Activated CD4-positive, CD25-positive, alpha-beta regulatory T cell (primary cell): ENCODE results near the gene RPS19BP1.

ENCODE experiments used
- DNase-seq, 4 experiments: peaks; one replicate each; lab custom pipeline; 2025; lab: John Stamatoyannopoulos, UW

The RPS19BP1 gene

DNA sequence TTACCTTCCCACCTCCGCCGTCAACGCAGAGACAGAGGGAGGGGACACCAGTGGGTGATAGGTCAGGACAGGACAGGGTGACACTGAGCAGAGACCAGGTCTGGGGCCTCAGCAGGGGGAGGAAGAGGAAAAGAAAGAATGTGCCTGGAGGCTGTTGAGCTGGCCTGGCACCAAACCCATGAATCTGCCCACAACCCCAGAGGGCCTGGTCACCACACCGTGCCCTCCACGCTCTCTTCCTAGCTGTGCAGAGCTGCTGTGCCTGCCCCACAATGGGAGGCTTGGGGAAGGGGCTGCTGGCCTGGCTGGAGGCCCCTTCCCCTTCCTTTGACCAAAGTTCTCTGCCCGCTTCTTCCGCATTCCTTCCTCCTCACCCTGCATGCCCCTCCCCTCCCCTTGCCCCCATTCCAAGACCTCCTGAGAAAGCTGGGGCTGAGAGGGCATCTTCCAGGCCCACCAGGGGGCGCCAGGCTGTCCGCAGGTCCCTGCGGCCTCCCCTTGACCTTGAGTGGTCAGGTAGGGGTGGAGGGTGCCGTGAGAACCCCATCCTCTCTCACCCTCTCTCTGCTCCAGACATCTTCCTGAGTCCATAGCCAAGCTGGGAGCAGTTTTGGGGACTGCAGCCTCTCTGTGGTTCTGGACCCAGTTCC is 27.0 kb upstream of the RPS19BP1 start:
- no peak for DNase-seq

GRCh38 chr22:39558950-39559349 is 26.4 kb upstream of the RPS19BP1 start:
- no peak for DNase-seq

DNA sequence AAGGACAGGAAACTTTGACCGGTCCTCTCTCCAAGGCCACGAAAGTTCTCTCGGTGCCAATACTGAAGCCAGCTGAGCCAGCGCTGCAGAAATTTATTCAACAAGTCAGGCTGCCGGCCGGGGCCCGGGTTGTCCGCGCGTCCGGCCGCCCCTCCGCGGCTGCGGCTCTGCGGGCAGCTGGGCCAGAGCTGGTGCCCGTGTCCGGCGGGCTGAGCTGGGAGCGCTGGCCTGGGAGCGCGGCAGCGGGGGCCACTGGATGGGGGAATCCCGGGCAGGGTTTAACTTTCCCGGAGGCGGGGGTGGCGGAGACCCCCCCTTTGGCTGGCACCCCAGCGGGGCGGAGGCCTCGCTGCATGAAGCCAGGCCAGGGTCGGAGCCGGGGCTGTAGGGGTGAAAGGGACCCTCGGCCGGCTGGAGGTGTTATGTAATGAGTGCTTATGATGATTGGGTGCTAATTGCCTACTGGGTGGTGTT is 25.7 kb upstream of the RPS19BP1 start:
- DNase-seq, result no peak

GRCh38 chr22:39556970-39557841 is 24.7 kb upstream of the RPS19BP1 start:
- DNase-seq, result no peak

DNA sequence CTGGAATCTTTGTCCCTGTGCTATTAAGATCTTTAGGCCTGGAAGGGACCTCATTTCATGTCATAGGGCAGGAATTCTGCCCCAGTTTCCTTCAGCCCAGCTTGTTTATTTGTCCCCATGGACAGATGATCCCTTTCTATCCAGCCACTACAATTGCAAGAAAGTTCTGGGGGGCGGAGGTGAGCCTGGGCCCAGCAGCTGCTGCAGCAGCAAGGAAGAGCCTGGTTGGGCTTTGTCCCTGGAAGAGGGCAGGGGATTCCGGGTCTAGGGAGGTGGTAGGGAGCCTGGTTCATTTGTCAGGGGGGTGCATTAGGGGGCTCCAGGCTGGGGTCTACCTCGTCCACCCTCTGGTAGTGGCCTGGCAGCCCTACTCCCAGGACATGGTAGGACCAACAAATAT is 21.6 kb upstream of the RPS19BP1 start:
- no peak for DNase-seq

DNA sequence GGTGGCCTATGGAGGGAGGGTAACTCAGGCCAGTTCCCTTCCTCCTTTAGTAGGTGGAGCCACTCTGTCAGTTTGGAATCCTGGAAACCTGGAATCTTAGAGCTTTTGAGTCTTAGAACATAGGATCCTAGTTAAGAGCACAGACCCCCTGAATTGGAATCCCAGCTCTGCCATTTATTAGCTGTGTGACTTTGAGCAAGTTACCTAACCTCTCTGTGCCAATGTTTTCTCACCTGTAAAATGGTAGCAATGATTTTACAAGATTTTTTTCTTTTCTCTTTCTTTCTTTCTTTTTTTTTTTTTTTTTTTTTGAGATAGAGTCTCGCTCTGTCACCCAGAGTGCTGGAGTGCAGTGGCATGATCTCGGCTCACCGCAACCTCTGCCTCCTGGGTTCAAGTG is 20.9 kb upstream of the RPS19BP1 start:
- DNase-seq, result no peak

DNA sequence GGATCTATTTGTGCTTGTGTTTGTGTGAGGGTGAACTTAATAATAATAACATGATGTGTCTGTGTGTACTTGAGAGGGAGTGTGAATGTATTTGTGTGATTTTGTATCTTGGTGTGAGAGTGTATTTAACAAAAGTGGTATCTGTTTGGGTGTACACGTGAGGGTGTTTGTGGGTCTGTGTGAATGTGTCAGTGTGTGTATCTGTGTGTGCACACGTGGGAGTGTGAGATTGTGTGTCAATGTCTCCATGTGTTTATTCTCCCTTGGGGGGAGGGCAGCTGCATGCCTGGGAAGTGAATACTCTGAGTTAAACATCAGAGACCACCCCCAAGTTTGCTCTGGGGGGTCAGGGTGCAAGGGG is 15.0 kb upstream of the RPS19BP1 start:
- DNase-seq, result no peak

DNA sequence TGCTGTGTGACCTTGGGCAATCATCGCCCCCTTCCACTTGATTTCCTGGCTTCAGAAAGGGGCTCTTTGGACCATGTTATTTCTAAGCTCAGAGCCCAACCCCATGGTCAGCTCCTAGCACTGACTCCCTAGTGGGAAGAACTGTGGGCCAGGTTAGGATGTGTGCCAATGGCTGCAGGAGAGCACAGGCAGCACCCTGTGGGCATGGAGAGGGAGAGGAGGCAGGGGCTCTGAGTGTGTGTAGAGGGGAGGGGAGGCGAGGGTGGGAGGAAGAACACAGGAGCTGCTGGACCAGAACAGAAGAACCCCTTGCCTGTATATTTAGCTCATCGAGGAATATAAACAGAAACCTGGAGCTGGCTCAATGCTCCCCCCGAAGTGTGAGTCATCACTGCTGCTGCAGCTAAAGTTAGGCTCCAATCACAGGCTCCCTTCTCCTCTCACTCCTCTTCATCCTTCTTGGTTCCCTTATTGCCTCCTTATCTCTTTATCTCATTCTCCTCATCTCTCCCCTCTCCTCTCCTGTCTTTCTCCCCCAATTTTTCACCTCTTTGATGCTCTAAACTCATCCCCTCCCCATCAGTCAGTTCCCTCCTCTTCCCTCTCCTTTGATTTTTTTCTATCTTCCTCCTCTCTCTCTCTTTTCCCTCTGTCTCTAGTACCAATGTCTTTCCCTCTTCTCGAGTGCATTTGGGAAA is 14.5 kb upstream of the RPS19BP1 start:
- DNase-seq, result no peak

GRCh38 chr22:39545386-39546365 is 13.1 kb upstream of the RPS19BP1 start:
- peak; percentile 31 to 50 (median 42) for DNase-seq

- no peak for DNase-seq
Observed at GRCh38 chr22:39543095-39543494, 10.5 kb upstream of the RPS19BP1 start.

DNA sequence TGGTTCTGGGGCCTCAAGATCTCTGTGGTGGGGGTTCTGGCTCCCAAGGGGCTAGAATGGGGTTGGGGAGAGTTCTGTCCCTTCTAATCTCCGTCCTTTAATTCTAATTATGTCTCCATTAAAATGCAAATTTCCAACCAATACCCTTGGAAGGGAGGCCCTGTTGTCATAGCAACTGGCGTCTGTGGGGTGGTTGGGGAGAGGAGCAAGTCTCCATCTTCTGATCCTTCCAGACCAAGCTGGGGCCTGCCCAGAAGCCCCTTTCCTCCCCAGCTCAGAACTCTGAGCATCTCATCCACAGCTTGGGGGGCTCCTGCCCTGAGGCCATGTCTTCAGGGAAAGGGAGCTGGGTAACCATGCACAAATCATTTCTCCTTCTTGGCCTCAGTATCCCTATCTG is 5.4 kb upstream of the RPS19BP1 start:
- DNase-seq, result no peak

GRCh38 chr22:39536711-39537110 is 4.2 kb upstream of the RPS19BP1 start:
- no peak for DNase-seq

DNA sequence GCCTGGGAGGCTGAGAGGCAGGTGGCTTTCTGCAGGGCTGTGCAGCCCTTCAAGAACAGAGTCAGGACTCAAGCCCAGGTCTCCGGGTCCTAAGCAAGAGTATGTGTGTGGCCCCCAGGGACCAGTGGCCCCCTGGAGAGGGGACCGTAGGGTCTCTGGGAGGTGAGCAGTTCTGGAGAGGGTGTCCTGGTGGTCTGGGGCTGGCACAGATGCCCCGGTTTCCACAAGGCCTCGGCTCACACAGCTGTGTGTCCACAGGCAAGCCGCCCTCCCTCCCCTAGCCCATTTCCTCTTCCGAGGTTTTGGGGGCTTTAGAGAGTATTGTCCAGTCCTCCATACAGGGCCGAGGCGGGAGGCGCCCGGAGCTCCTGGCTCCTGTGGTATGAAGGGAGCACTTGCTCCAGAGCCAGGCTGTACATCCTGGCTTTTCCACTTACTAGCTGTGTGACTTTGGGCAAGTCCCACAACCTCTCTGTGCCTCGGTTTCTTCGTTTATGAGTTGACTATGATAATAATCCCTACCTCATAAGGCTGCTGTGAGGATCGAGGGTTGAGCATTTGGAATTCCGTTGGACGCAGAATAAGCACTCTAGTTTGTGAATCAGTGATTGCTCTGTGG is 3.4 kb upstream of the RPS19BP1 start:
- no peak for DNase-seq

DNA sequence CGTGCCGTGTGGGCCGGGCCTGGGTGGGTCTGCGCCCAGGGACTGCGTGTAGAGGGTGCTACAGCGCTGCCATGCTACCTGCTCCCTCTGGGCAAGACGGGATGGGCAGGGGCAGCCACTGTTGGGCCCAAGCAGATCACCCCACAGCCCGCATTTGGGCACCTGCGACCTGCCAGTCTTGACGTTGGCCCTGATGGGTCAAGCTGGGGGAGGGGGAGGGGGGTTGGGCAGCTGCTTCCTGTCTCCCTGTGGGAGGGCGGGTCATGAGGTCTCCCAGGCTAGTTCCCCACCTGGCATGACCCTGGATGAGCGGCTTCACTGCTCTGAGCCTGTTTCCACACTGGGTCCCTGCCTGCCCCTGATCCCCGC is 2.8 kb upstream of the RPS19BP1 start:
- no peak for DNase-seq

GRCh38 chr22:39534591-39535356 is 2.2 kb upstream of the RPS19BP1 start:
- peak; percentile 59 to 81 (median 76) for DNase-seq

DNA sequence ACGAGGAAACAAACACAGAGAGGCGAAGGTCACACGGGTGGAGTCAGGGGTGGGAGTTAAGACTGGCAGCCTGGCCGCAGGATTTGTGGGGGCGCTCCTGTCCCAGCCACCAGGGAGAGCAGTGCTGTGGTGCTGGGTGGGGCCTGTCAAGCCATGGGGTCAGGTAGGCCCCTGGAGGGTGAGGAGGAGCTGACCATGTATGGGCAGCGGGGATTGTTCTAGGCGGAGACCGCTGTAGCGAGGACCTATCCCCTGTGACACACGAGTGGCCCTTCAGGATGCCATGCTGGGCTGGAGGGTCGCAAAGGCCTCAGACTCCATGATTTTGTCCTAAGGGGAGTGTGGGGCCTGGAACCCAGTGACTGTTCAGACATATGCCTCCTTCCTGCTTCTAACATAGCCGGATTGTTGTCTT is 1.6 kb upstream of the RPS19BP1 start:
- no peak for DNase-seq

GRCh38 chr22:39530692-39531331 is 1.7 kb downstream of the RPS19BP1 start:
- DNase-seq, result no peak

- DNase-seq, result no peak
Observed at GRCh38 chr22:39530116-39530515, 2.4 kb downstream of the RPS19BP1 start.

DNA sequence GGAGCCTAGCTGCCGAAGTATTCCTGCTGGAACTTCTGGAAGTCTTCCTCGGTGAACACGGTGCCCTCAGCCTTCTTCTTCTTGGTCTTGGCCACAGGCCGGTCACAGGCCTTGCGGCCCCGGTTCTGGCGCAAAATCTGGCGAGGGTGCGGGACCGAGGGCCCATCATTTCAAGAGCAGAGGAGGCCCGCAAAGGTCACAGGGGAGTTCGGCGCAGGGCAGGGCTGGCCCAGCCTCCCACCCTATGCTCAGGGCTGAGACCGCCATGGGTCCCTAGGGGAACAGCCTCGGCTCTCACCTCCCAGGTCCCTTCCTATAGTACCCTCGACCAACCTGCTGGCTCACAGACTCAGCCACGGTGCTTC is 3.1 kb downstream of the RPS19BP1 start:
- no peak for DNase-seq
